ENCODE measurements around the gene CT45A5.
"Not testable (repeated sequence)": the region's sequence is repeated elsewhere in the genome, so short reads cannot be mapped to it uniquely, and the experiment has no call there.

DNA sequence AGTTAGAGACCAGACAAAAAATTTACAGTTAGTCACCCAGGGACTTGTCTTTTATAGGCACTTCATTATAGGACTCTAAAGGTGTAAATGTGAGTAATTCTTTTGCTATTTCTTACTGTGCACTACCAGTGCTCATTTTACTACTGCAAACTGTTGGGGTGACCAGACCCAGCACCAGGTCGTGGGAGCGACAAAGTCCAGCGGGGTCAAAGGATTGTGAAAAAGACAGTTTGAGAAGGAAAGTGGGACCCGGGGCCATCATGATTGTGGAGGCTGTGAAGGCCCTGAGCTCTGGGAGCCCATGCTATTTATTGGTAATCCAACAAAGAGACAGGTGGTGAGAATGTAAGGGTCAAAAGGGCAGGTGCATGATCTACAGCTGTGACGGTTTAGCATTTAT lies 50.6 kb downstream of the CT45A5 start:
- TF ChIP-seq CTCF, POLR2A (IDR thresholded peaks at IDR 0.05): not testable (repeated sequence)

Measured in right lobe of liver (tissue), 4 donors.